CD4-positive, alpha-beta T cell treated with Interferon gamma for 1 hour (primary cell): ENCODE data around the gene KCNK4.
"Not testable (repeated sequence)": the region's sequence is repeated elsewhere in the genome, so short reads cannot be mapped to it uniquely, and the experiment has no call there.

Experiments used
- DNase-seq: peaks from one replicate; pipeline ENCODE4 v3.0.0-alpha.2; 2020

The KCNK4 gene

GRCh38 chr11:64313491-64314145, 22.5 kb downstream of the KCNK4 start:
- DNase-seq, result no peak

GRCh38 chr11:64314146-64314804, 23.2 kb downstream of the KCNK4 start:
- DNase-seq, result no peak

- DNase-seq, result no peak
These were observed 23.9 kb downstream of the KCNK4 start for GRCh38 chr11:64314805-64315561.

- DNase-seq, result not testable (repeated sequence)
These were observed 24.8 kb downstream of the KCNK4 start for GRCh38 chr11:64315667-64316526.

- DNase-seq, result peak; percentile 42
These were observed 25.7 kb downstream of the KCNK4 start for GRCh38 chr11:64316672-64317324.

- DNase-seq, result peak; percentile 97
These were observed 26.3 kb downstream of the KCNK4 start, which contains the start of gene TRMT112 for GRCh38 chr11:64317325-64317960. Gene TRMT112, minus strand, starts transcription at chr11:64317559. Its CDS starts 33 bp downstream, at chr11:64317526.

- peak; percentile 98 for DNase-seq
These were observed 27.1 kb downstream of the KCNK4 start, which contains the start of gene PRDX5 for GRCh38 chr11:64317961-64318765. Gene PRDX5, plus strand, starts transcription at chr11:64318121. Its CDS starts 95 bp downstream, at chr11:64318216.

GRCh38 chr11:64318766-64319761, 28.0 kb downstream of the KCNK4 start:
- DNase-seq, result no peak

GRCh38 chr11:64320556-64320955, 29.5 kb downstream of the KCNK4 start:
- no peak for DNase-seq

GRCh38 chr11:64321026-64321425, 29.9 kb downstream of the KCNK4 start:
- no peak for DNase-seq

GRCh38 chr11:64321533-64321932, 30.4 kb downstream of the KCNK4 start:
- DNase-seq, result no peak

- no peak for DNase-seq
These were observed 31.8 kb downstream of the KCNK4 start for GRCh38 chr11:64322925-64323260.

GRCh38 chr11:64323373-64323772, 32.3 kb downstream of the KCNK4 start:
- no peak for DNase-seq

- DNase-seq, result not testable (repeated sequence)
These were observed 32.9 kb downstream of the KCNK4 start for GRCh38 chr11:64323984-64324383.

- no peak for DNase-seq
These were observed 33.8 kb downstream of the KCNK4 start for GRCh38 chr11:64324692-64325469.

GRCh38 chr11:64327375-64327774, 36.3 kb downstream of the KCNK4 start:
- DNase-seq, result no peak

- no peak for DNase-seq
These were observed 36.9 kb downstream of the KCNK4 start for GRCh38 chr11:64327993-64328392.

GRCh38 chr11:64330888-64331287, 39.8 kb downstream of the KCNK4 start:
- DNase-seq, result no peak
